ENCODE measurements around the gene CRACR2A.

DNA sequence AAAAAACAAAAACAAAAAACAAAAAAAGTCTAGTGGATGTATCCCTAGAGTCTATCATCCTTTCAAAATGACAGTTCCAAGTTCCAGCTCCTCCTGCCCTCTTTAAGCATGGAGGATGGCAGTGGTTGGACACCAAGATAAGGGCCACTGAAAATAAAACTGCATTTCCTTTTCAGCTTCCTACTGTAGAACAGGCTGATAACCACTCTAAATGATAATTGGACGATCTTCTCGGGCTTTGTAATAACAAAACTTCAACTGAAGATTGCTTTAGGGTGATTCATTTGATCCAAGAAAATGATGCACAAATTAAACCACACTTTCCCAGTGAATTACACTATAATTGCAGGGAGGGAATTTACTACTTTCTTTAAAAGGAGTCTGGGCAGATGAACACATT is 42.2 kb upstream of the CRACR2A start:
- TF ChIP-seq, protein P1, sequence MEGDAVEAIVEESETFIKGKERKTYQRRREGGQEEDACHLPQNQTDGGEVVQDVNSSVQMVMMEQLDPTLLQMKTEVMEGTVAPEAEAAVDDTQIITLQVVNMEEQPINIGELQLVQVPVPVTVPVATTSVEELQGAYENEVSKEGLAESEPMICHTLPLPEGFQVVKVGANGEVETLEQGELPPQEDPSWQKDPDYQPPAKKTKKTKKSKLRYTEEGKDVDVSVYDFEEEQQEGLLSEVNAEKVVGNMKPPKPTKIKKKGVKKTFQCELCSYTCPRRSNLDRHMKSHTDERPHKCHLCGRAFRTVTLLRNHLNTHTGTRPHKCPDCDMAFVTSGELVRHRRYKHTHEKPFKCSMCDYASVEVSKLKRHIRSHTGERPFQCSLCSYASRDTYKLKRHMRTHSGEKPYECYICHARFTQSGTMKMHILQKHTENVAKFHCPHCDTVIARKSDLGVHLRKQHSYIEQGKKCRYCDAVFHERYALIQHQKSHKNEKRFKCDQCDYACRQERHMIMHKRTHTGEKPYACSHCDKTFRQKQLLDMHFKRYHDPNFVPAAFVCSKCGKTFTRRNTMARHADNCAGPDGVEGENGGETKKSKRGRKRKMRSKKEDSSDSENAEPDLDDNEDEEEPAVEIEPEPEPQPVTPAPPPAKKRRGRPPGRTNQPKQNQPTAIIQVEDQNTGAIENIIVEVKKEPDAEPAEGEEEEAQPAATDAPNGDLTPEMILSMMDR (IDR thresholded peaks at IDR 0.05; ENCODE audit: low read length) = no peak
- TF ChIP-seq EZH2phosphoT487 (IDR thresholded peaks at IDR 0.05; ENCODE audit: low read length) (no peak), EZH2 (optimal IDR thresholded peaks at IDR 0.05; ENCODE audit: low read depth, low read length) (no peak)

Measured in MM.1S (cell line).